Measurements from ENCODE around the gene EPN2.
A peak's percentile ranks its signal among the peaks of the same experiment; 100 is the strongest.

Gene EPN2

DNA sequence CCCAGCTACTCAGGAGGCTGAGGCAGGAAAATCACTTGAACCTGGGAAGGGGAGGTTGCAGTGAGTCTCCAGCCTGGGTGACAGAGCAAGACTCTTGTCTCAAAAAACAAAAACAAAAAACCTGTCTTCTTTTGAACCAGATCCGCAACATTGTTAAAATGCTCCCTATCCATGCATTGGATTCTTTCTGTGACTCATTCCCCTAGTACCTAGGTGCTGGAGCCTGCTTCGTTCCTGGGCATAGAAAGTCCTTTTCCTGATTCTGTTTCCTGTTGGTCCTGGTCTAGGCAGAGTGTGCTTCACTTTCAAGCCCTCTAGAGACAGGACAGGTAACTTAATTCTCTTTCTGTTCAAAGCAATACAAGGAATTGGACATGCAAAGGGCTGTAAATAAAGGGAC lies 5.2 kb downstream of the EPN2 start:
- no peak for DNase-seq

DNA sequence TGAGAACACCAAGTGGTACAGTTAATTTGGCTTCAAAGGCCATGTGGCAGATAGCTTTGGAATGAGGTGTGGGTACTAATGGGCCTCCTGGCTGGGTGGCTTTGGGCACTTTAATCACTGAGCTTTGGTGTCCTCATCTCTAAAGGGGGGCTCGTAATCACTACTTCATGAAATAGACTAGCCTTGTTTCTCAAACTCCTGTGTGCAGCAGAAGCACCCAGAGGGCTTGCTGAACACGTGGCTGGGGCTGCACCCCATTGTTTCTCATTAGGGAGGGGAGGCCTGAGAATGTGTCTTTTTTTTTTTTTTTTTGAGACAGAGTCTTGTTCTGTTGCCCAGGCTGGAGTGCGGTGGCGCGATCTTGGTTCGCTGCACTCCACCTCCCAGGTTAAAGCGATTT lies 5.8 kb downstream of the EPN2 start:
- DNase-seq: no peak

DNA sequence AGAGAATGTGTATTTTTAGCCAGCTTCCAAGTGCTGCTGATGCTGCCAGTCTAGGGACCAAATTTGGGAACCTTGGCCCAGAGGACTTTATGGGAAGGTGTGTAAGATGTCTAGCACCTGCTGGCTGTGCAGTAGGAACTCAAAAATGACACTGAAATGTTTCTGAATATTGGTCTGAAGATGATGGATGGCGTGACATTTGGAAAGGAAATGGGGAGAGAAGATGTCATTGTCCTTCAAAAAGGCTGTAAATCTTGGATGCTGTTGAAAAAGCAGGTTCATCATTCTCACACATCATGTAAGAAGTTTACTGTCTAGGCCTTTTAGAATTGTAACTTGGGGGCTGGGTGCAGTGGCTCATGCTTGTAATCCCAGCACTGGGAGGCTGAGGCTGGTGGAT lies 6.7 kb downstream of the EPN2 start:
- no peak for DNase-seq

DNA sequence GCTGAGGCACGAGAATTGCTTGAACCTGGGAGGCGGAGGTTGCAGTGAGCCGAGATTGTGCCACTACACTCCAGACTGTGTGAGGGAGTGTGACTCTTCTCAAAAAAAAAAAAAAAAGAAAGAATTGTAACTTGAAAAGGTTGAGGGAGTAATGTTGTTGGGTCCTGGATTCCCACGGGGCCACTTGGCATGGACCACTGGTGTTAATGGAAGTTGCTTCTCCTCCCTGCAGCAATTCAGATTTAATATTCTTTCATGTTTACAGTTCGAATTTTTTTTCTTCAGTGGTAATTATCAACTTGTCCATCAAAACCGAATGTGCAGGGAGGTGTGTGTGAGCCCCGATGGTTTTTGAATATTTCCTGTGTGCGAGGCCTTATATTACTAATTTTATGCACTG lies 7.2 kb downstream of the EPN2 start:
- DNase-seq: no peak

DNA sequence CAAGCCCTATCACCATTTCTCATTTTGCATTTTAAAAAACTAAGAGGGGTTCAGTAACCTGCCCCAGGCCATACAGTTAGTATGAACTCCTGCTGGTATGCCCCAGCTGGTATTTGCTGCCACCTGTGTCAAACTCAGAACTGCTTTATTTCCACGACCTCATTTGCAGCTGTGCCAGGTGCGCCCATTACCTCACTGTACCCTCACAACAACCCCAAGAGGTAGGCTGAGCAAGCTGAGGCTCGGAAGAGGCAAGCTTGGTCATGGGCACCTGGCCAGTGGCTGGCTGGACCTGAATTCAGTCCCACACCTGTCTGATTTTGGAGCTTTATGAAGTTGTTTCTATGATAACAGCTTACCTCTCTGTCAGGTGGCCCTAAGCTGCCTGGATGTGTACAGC lies 7.6 kb downstream of the EPN2 start:
- no peak for DNase-seq

DNA sequence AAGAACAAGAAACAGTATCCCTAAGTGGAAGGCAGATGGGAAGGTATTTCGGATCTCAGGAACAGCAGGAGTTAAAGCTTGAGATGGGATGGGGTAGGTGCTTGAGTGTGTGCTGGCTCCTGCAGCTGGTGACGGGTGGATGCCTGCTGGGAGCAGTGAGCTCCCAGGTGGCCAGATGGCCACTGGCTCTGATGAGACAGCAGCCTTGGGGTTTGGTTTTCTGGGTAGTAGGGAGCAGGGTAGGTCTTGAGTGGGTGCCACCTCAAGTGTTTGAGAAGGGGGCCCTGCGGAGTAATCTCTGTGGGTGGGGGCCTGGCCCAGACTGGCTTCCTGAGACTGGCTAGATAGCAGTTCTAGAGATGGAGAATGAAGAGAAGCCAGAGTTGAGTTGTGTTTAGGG lies 10.3 kb downstream of the EPN2 start:
- DNase-seq: no peak

DNA sequence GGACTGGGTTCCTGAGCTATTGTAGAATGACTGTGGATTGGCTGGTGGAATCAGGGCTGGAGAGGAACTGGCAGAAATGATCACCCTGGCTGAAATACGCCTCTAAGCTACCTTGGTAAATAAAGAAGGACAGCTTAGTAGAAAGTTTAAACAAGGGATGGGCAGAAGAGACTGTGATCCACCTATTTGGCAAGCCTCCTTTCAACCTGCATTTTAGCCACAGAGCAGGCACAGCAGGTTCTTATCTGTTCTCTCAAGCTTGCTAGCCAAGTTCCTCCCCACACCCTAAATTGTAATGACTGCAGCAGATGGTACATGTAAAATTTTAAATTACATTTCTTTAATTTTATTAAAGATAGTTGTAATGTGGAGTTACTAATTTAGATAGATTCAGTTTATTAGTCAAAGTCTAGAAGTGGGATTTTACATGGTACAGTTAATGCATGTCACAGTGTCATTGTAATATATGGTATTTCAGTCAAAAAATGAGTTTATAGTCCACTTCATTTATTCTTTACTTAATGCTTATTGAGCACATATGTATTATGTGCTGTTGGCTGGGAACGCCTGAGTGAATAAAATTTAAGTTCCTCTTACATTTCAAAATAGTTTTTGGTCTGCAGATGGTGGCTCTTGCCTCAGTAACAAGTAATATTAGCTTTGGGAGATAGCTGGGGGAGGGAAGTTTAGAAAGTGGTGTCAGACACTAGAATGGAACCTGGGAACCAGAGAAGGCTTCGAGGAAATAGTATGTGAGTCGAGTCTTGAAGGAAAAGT lies 11.2 kb downstream of the EPN2 start:
- DNase-seq: peak; percentile 15

DNA sequence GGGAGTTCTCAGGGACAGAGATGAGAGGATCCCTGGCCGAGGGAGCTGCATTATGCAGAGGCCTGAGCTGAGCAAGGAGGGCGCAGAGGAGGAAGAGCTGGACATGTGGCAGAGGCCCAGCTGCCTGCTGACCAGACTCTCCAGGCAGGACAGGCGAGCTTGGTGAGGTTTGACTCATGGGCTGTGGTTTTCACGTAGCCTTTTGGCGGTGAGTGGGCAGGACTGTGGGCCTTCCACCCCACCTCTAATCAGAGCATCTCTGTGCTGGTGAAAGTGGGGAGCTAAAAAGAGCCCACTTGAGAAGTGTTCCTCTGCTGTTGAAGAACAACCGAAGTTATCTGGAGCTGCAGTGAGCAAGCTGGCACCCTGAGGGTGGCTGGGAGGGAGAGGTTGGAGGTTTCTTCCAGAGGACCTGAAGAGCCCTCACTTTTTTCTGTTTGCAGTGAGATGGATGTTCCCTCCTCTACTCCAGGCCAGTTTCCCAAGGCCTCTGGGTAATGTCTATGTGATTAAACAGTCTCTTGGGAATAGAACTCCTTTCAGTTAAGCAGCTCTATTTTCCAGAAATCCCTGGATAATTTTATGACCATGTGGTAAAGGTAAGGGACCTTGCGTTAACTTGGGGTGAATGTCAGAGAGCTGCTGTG lies 11.9 kb downstream of the EPN2 start:
- DNase-seq: no peak

DNA sequence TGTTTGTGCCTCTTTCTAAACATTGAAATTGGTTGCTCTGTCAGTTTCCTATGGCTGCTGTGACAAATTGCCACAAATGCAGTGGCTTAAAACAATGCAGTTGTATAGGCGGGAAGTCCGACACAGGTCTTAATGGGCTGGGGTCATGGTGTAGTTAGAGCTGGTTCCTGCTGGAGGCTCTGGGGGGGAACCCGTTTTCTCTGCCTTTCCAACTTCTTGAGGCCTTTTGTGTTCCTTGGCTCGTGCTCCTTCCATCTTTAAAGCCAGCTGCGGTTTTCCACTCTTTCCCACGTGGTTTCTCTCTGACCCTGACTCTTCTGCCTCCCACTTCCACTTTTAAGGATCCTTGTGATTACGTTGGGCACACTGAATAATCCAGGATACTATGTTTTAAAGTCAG lies 12.5 kb downstream of the EPN2 start:
- no peak for DNase-seq

DNA sequence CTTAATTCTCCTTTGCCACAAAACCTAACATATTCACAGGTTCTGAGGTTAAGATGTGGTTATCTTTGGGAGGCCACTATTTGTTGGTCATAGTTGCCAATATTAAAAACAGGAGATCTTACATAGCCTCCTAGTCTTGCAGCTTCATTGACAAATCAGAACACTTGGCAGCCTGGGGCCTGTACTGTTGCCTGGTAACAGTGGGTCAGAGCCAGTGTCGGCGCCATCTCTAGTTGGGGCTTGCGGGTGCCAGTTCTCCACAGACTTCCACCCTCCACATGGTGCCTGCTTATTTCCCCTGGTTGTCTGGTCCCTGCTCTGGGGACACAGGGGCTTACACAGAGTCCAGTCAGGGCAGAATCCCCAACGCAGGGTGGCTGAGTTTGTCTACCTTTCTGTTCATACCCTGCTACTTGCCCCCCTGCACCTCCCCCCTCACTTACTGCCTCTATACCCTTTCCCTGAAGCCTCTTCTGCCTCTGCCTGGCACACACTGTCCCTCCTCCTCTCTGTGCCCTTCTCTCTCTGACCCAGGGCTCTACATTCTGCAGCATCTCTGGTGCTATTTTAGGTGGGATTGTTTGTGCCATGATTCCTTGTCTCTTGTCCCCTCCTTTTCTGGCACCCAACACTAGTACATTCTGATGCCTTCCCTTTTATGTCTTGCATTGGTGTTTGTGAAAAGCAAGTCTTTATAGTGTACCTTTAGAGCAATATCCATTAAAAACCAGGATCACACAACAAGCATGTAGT lies 13.4 kb downstream of the EPN2 start:
- no peak for DNase-seq

DNA sequence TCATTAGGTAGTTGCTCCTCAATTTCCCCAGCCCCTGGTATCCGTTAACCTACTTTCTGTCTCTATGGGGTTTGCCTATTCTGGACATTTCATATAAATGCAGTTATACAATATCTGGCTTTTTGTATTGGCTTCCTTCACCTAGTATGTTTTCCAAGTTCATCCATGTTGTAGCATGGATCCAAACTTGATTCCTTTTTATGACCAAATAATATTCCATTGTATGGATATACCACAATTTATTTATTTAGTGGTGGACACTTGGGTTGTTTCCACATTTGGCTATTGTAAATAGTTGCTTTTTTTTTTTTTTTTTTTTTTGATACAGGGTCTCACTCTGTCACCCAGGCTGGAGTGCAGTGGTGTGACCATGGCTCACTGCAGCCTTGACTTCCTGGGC lies 15.9 kb downstream of the EPN2 start:
- DNase-seq: no peak

DNA sequence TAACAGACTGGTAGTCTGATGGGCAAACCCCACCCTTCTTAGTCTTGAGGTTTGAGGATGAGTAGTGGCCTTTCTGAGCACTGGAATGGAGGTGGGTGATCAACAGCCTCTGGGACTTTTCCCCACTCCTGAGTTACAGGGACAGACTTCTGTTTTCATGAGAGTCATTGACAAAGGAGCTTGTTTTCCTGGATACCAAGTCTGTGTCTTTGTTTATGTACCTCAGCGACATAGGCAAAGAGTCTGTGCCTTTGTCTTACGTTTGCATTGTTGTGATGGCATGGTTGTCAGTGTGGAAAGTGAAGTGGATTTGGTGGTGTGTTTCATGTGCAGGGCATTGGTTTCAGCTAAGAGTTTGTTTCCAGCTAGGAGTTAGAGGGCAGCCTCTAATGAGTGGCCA lies 17.5 kb downstream of the EPN2 start:
- DNase-seq: no peak

DNA sequence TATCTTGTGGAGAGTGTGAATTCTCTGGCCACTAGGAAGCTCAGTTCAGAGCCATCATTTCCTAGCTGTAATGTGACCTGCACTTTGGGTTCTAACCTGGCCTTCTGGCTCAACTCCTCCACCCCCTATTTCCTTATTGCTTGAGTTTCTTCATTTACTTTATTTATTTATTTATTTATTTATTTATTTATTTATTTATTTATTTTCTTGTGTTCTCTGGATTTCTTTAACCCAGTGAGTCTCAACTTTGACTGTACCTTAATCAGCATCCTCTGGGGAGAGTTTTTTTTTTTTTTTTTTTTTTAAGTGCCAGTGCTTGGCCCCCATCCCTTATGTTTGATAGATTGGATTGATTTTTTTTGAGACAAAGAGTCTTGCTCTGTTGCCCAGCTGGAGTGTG lies 18.1 kb downstream of the EPN2 start:
- no peak for DNase-seq

DNA sequence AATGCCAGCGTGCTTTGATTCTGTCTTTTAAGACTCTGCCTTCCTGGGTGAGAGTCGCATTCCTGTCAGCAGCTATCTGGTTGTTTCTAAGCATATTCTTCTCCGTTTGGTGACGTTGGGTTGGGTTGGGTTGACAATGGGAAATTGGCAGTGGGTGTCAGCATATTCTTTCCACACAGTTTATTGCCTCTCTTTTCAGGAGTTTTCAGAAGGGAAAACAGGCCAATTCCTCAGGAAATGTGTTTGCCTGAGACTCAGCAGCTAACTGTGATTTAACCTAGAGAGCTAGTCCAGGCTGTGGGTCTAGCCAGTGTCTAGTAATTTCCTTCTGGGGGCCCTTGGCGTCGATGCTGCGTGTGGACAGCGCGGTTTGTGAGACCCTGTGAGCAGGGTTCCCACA lies 21.2 kb downstream of the EPN2 start:
- no peak for DNase-seq

DNA sequence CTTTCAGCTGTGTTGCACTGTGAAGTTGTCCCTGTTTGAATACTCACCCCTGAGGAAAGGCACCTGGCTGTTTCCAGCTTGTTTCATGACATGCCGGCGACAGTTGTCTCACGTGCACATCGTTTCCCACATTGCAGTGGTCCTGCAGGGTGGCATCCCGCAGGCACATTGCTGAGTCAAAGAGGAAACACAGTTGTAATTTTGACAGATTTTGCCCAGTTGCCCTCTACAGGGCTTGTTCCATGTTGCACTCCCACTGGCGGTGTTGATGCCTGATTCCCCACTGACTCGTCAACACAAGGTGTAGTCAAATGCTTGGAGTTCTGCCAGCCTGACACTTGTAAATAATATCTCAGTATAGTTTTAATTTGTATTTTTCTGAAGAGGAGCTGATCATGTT lies 23.8 kb downstream of the EPN2 start:
- DNase-seq: peak; percentile 19

DNA sequence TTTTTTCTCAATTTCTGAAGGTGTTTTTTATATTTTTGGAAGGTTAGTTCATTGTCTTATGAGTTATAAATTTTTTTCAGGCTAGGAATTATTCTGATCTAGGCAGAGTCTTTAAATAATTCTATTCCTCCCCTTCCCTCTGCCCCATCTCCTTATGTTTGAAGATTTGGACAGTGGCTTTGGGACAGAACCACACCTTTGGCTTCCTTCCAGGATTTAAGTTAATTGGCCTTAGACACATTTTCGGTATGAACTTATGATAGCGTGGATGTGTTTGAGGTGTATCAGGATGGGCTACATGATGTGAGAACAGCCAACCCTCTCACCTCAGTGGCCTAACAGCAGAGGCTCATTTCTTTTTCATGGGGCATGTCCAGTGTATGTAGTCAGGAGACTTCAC lies 24.3 kb downstream of the EPN2 start:
- no peak for DNase-seq

DNA sequence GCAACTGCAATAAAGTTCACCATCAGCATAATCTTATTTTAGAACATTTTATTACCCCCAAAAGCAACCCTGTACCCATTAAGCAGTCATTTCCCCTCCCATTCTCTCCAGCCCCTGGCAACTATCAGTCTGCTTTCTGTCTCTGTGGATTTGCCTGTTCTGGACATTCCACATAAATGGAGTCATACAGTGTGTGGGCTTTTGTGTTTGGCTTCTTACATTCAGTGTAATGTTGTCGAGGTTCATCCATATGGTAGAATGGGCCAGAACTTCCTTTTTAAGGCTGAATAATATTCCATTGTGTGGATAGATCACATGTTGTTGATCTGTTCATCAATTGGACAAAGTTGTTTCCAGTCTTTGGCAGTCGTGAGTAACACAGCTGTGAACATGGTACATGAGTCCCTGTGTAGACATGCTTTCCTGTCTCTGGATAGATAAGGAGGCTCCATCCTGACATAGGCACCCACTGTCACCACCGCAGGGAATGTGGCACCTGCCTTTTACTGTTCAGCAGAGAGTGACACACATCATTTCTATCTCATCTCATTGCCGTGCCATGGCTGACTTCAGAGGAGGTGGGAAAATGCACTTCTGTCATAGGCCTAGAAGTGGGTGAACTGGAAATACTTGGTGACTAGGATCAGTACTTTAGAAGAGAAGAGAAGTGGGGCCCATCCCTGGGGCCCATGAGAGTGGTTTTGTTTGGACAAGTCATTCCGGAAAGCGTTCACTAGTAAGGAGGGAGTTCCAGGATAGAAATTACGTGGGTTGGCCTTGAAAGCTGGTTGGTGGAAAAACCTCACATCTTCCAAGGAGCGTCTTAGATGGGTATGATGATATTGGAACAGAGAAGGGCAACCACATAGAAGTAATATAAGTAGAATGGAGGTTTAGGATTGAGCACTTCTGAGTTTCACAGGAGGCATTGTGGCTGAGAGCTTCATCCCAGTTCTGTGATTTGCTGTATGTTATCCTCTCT lies 25.8 kb downstream of the EPN2 start:
- DNase-seq: no peak

DNA sequence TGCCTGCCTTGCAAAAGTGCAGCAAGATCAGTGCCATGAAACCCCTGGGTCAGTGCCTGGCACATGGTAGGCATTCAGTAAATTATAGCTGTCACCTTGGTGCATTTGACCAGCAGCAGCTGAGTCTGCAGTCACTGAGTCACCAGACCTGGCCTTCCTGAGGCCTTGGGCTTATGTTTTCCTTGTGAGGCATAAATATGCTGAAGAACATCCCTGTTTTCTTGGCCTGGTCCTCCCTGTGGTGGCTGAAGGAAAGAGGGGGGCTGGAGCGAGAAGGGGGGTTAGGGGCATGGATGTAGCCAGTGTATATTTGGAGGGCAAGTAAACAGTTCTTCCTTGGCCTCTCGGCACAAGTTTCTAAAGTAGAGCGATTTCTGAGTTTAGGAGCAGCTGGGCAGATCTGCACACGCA lies 26.5 kb downstream of the EPN2 start:
- no peak for DNase-seq

DNA sequence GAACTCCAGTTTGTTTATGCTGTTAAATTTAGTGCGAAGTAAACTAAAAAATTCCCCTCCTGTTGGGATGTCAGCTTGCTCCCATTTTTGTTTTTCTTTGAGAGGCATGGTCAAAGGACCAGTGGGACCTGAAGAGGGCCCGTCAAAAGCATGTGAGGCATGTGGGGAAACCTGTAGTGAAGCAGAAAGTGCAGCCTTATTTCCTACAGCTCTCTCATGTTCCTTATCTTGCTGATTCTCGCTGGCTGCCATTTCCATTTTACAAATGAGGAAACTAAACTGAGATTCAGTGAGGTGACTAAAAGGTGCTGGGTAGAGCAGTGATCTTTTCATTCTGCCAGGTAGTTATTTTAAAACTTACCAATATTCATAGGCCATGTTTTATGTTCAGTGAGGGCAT lies 27.1 kb downstream of the EPN2 start:
- DNase-seq: no peak

DNA sequence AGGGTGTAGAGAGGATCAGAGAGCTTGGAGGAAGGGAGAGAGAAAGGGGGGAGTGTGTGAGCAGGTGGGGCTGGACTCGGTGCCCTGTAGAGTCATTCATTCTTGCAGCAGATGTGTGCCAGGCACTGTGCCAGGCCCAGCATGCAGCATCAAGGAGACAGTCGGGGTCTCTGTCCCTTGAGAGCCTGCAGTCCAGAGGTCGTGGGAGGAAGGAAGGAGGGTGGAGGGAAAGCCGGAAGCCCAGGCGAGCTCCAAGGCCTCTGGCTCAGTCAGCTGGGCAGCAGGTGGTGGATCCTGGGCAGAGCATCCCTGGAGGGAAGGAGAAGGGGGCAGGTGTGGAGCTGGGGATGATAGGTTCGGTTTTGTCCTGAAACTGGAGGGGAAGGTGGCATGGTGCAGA lies 27.5 kb downstream of the EPN2 start:
- no peak for DNase-seq

DNA sequence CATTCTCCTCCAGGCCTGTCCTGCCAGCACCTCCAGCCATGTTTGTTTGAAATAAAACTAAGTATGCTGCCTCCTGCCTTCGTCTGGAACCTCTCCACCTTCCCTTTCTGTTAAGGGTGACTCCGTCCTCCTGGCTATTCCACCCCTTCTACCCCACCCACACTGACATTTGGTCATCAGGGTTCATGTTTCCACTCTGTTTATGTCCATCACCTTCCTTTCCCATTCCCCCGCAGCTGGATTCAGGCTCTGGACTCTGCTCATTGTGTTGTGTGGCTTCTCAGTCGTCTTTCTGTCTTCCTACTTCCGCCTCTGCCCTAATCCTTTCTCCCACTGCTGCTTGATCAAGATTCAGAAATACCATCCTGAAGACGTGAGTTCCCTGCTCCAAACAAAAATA lies 28.6 kb downstream of the EPN2 start:
- DNase-seq: peak; percentile 60

DNA sequence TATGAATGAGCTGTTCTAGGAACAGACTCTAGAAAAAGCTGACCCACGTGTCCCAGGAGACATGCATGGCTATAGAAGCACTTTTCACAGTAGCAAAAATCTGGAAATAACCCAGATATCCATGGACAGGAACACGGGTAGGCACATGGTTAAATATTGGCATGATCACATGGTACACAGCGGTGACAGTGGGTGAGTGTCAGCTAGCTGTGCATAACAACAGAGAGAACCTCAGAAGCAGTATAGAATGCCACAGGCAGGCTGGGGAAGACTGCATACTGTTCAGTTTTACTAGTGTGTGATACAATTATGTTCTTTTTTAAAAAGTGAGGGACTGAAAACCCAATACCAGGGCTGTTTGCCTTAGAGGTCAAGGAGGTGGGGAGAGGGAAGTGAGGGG lies 31.4 kb downstream of the EPN2 start:
- no peak for DNase-seq

DNA sequence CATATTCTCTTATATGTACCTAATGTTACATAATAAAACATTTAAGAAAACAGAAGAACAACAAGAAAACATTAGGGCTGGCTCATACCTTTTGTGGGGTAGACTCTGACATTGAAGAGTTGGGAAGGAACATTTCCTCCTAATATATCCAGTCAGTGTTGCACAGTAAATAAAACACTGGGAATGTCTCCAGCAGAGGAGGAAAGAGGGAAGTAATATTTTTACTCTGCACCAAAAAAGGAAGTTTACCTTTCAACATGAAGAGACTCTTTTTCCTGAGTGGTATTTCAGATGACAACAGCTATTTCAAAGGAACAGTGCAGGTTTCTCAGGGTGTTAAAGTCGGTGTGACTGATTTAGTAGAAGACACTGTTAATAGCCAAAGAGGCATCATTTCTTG lies 31.9 kb downstream of the EPN2 start:
- DNase-seq: no peak

Measured in MV-4-11 (cell line).